Ovary (tissue), 9 donors: ENCODE measurements around the gene ARID2. TPM values are rescaled to one million over a fixed set of nuclear protein-coding genes. Genes with fewer than 3 reads are reported as not detected.

Source experiments
- DNase-seq, 5 donors: peaks; one replicate each; pipeline ENCODE4 v3.0.0-alpha.2; 2019 to 2020
- H3K27ac ChIP-seq, 2 donors: fragments of 200-600 bp; one replicate each; pipeline versions ENCODE4 v1.5.1 to v1.8.0; 2019 to 2022
- H3K27me3 ChIP-seq: fragments of 200-600 bp; one replicate; pipeline ENCODE4 v1.8.0; 2022
- H3K36me3 ChIP-seq: fragments of 200-600 bp; sonication (generic); one replicate; pipeline ENCODE4 v1.5.1; 2019
- H3K4me1 ChIP-seq: one replicate; pipeline ENCODE4 v1.8.1; 2013; ENCODE audit warnings: mild to moderate bottlenecking, moderate library complexity; ENCODE audit not compliant: insufficient read depth
- H3K4me3 ChIP-seq: fragments of 200-600 bp; sonication (generic); one replicate; pipeline ENCODE4 v1.5.1; 2017
- H3K9me3 ChIP-seq, 2 donors: fragments of 200-600 bp in 1 of 2; sonication (generic) in 1 of 2; one replicate each; pipeline versions ENCODE4 v1.5.1 to v1.8.1; 2013 to 2019; ENCODE audit warnings: mild to moderate bottlenecking in 1 of 2, moderate library complexity in 1 of 2
- EP300 ChIP-seq: sonication (generic); formaldehyde crosslinking; IDR thresholded peaks from one replicate; pipeline ENCODE4 v1.6.1; 2017; ENCODE audit warnings: antibody characterized with exemption
- POLR2A ChIP-seq: fragments of 450-650 bp; IDR thresholded peaks from one replicate; pipeline ENCODE4 v1.6.1; 2017; ENCODE audit warnings: antibody characterized with exemption, mild to moderate bottlenecking, moderate library complexity
- WGBS, 3 donors: extraction: QIAGEN DNeasy Blood & Tissue Kit in 1 of 3; methylation state at CpG; one replicate each; pipeline versions ENCODE4 v1.1.5 to v1.1.7; 2013 to 2017; 5-methylcytosine and 5-hydroxymethylcytosine counted together
- intact Hi-C, 4 donors: fragments of 100-400 bp; cut with DNase I; formaldehyde crosslinking; loops; one replicate each; pipeline versions ENCODE4 v1.11.0 to v1.15.1; 2022 to 2023
- polyA plus RNA-seq, 2 donors: library from polyadenylated mRNA; stranded (reverse); fragments of 200-250 nt in 1 of 2; fragments of 350-450 nt in 1 of 2; fragmentation: Illumina TruSeq in 1 of 2; extraction: RNeasy Lipid Tissue Mini Kit (QIAGEN cat#74804) in 1 of 2; gene quantifications; one replicate each; pipeline ENCODE4 v1.2.3, GENCODE V29; 2013 to 2014
- total RNA-seq, 7 donors: library from RNA; depleted of rRNA in 2 of 7; stranded (reverse); fragments of >200 nt in 2 of 7; fragmentation: NEBNext Ultra II Directional in 3 of 7; extraction: Animal tissue kit (Norgen Biotek cat#: 25700) in 3 of 7; gene quantifications; one replicate each; pipeline versions ENCODE4 v1.1.0 to v1.2.4, GENCODE V29; 2016 to 2023
- TF ChIP-seq, protein P1 (sequence below), 3 donors: fragments of 450-650 bp in 2 of 3; fragments of 200-600 bp in 1 of 3; IDR thresholded peaks; one replicate each; pipeline versions ENCODE4 v1.5.1 to v1.8.0; 2016 to 2022; ENCODE audit warnings: antibody characterized with exemption in 3 of 3, mild to moderate bottlenecking in 1 of 3
- donor health status: DM: no; HTN: no; CAD: no; lungs with moderate emphysema.
- donor health status: DM: no; HTN: no; CAD: no.
- donor health status: Bipolar disorder and iron deficiency.
- donor health status: DM: yes; HTN: yes; CAD: no.
- donor health status: DM: no; HTN: no; CAD: no.
- donor health status: DM: yes; HTN: yes; CAD: no.

Gene ARID2
- total and polyA plus RNA-seq, 9 donors: 7.9 to 39.5 (median 32.1) TPM

DNA sequence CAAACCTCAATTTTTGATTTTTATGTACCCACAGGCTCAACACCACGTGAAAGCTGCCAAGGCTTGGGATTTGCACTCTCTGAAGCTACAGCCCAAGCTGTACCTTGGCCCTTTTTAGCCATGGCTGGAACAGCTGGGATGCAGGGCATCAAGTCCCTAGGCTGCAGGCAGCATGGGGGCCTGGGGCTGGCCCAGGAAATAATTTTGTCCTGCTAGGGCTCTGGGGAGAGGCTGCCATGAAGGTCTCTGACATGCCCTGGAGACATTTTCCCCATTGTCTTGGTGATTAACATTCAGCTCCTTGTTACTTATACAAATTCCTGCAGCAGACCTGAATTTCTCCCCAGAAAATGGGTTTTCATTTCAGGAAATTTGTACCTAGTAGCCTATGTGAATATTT is 157.2 kb downstream of the ARID2 start:
- WGBS, 3 donors: 96 to 100% (median 100%) methylated on average over 1 of the region's 1 CpG
- Histone ChIP-seq H3K36me3 (no peaks in the 10 kb centered on the region), H3K9me3 (no peaks in the 10 kb centered on the region), H3K27ac (no peak overlapping the region), H3K4me3 (no peak overlapping the region), H3K4me1 (no peaks in the 10 kb centered on the region), H3K27me3 (no peaks in the 10 kb centered on the region)
- intact Hi-C loops: no loop called here
- TF ChIP-seq POLR2A (no peak), EP300 (no peak)
- TF ChIP-seq, protein P1, sequence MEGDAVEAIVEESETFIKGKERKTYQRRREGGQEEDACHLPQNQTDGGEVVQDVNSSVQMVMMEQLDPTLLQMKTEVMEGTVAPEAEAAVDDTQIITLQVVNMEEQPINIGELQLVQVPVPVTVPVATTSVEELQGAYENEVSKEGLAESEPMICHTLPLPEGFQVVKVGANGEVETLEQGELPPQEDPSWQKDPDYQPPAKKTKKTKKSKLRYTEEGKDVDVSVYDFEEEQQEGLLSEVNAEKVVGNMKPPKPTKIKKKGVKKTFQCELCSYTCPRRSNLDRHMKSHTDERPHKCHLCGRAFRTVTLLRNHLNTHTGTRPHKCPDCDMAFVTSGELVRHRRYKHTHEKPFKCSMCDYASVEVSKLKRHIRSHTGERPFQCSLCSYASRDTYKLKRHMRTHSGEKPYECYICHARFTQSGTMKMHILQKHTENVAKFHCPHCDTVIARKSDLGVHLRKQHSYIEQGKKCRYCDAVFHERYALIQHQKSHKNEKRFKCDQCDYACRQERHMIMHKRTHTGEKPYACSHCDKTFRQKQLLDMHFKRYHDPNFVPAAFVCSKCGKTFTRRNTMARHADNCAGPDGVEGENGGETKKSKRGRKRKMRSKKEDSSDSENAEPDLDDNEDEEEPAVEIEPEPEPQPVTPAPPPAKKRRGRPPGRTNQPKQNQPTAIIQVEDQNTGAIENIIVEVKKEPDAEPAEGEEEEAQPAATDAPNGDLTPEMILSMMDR (IDR thresholded peaks at IDR 0.05): no peak
- no peak for DNase-seq

DNA sequence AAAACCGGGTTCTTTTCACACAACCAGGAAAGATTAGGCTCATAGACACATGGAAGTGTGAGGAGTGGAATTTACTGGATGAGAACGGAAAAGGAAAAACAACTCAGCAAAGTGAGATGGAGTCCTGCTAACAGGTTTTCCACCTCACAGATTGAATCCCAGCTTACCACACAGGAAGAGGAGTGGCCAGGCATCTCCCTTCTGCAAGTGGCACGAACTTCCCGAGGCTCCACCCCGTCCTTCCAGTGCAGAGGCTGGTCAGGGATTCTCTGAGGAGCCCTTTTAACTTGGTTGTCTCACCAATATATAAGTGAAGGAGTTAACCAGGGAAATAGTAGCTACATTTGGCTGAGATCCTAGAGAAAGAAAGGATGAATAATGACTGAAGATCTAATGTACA is 158.0 kb downstream of the ARID2 start:
- intact Hi-C loops: no loop called here
- Histone ChIP-seq H3K27ac (no peak overlapping the region), H3K4me1 (no peaks in the 10 kb centered on the region), H3K27me3 (no peaks in the 10 kb centered on the region), H3K36me3 (no peaks in the 10 kb centered on the region), H3K9me3 (no peaks in the 10 kb centered on the region), H3K4me3 (no peak overlapping the region)
- DNase-seq: no peak
- TF ChIP-seq EP300 (no peak), POLR2A (no peak)
- TF ChIP-seq, protein P1 (IDR thresholded peaks at IDR 0.05): no peak
- 80 to 90% (median 90%) methylated on average over 5 of the region's 5 CpGs for WGBS, 3 donors

DNA sequence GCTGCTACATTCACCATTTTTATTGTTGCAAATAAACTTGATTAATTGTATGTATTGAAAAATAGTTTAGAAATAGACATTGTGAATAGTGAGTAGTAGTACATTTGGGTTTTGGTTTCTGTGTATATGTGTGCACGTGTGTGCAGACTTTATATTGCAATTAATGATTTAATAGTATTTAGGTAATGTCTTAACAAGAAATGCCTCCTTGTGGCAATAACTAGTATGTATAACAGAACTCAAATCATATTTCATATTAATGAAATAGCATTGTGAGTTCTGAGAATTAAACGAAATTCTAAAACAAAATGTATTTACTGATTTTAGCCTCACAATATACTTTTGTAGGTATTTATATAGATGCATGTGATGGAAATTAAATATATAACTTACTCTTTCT is 160.8 kb downstream of the ARID2 start:
- DNase-seq: no peak
- 80 to 81% (median 80%) methylated on average over 2 of the region's 2 CpGs for WGBS, 3 donors
- Histone ChIP-seq H3K27ac (no peak overlapping the region), H3K27me3 (no peaks in the 10 kb centered on the region), H3K4me3 (no peak overlapping the region), H3K9me3 (no peaks in the 10 kb centered on the region), H3K4me1 (no peaks in the 10 kb centered on the region), H3K36me3 (no peaks in the 10 kb centered on the region)
- TF ChIP-seq POLR2A (no peak), EP300 (no peak)
- TF ChIP-seq, protein P1 (IDR thresholded peaks at IDR 0.05): no peak
- intact Hi-C loops: no loop called here

DNA sequence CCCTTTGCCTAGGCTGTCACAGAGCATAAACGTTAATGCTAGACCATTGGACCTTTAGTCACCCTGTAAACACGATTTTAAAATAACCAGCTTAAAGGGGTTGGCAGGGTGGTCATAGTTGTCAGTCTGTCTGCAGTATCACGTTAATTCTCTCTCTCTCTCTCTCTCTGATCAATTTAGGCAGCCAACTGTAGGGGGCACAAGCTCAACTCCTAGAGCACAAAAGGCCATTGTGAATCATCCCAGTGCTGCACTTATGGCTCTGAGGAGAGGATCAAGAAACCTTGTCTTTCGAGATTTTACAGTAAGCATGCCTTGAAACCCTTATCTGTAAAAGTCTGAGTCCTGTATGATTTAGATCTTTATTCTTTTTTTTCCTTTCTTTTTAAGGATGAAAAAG is 163.7 kb downstream of the ARID2 start:
- Histone ChIP-seq H3K4me1 (no peaks in the 10 kb centered on the region), H3K27me3 (no peaks in the 10 kb centered on the region), H3K4me3 (no peak overlapping the region), H3K27ac (no peak overlapping the region), H3K36me3 (no peaks in the 10 kb centered on the region), H3K9me3 (no peaks in the 10 kb centered on the region)
- intact Hi-C loops: no loop called here
- no peak for TF ChIP-seq POLR2A
- TF ChIP-seq EP300: no peak
- TF ChIP-seq, protein P1 (IDR thresholded peaks at IDR 0.05): no peak
- DNase-seq: no peak
- WGBS, 3 donors: 69 to 74% (median 71%) methylated on average over 4 of the region's 4 CpGs

DNA sequence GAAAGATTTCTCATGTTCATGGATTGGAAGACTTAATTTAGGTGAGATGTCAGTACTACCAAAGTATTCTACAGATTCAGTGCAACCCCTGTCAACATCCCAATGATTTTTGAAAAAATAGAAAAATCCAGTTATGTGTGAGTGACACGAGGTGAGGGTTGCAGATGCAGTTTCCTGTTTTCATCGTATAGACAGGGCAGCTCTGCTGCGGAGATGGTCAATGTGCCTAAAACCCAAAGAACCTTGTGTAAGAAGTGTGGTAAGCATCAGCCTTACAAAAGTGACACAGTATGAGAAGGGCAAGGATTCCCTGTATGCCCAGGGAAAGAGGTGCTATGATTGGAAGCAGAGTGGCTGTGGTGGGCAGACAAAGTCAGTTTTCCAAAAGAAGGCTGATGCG is 166.5 kb downstream of the ARID2 start:
- Histone ChIP-seq H3K4me3 (no peak overlapping the region), H3K27ac (no peak overlapping the region), H3K9me3 (no peaks in the 10 kb centered on the region), H3K27me3 (no peaks in the 10 kb centered on the region), H3K36me3 (no peaks in the 10 kb centered on the region), H3K4me1 (no peaks in the 10 kb centered on the region)
- DNase-seq: no peak
- 95 to 96% (median 96%) methylated on average over 4 of the region's 4 CpGs for WGBS, 3 donors
- intact Hi-C loops: no loop called here
- TF ChIP-seq EP300 (no peak), POLR2A (no peak)
- TF ChIP-seq, protein P1 (IDR thresholded peaks at IDR 0.05): no peak
